Measurements from ENCODE around the gene PDAP1. TPM values are rescaled to one million over a fixed set of nuclear protein-coding genes. Genes with fewer than 3 reads are reported as not detected.

The PDAP1 gene
- polyA plus RNA-seq, 2 of the 4 experiments (the other 2 are of a cell fraction): 81.8 to 347 TPM

DNA sequence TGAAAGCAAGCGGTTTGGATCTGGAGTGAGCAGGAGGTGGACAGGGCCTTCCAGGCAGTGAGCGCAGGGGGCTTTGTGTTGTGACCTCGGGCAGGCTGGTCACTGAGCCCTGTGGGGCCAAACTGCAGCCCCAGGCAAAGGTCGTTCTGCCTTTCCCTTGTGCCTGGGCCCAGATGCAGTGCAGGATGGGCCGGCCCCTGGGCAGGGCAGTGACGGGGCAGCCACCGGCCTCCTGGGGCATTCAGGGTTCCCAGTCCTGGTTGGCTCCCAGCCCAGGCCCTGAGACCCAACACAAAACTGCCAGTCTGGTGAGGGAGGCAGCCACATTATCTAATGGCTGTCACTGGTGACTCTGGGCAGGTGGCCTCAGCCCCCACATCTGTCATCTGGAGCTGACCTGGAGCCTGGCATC, 26.7 kb downstream of the PDAP1 start:
- 85% methylated on average over 5 of the region's 7 CpGs for WGBS (ENCODE audit: missing lambda C conversion rate)
- FAIRE-seq (no peak), ATAC-seq (no peak), DNase-seq (ENCODE audit: low read depth in 1 of 2, low spot score in 1 of 2) (no peak)
- H3K4me2 ChIP-seq: no peak overlapping the region
- POLR2A ChIA-PET: no interaction called here
- CTCF ChIA-PET: interaction anchor here (0.6 kb wide), 1 partner anchor 345 kb away, joined by 3 read pairs; no protein-coding TSS in a partner anchor
- H3K4me1 ChIP-seq: peaks cover 42% of the 10 kb centered on the region
- TF ChIP-seq, protein P1, sequence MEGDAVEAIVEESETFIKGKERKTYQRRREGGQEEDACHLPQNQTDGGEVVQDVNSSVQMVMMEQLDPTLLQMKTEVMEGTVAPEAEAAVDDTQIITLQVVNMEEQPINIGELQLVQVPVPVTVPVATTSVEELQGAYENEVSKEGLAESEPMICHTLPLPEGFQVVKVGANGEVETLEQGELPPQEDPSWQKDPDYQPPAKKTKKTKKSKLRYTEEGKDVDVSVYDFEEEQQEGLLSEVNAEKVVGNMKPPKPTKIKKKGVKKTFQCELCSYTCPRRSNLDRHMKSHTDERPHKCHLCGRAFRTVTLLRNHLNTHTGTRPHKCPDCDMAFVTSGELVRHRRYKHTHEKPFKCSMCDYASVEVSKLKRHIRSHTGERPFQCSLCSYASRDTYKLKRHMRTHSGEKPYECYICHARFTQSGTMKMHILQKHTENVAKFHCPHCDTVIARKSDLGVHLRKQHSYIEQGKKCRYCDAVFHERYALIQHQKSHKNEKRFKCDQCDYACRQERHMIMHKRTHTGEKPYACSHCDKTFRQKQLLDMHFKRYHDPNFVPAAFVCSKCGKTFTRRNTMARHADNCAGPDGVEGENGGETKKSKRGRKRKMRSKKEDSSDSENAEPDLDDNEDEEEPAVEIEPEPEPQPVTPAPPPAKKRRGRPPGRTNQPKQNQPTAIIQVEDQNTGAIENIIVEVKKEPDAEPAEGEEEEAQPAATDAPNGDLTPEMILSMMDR (IDR thresholded peaks at IDR 0.05): no peak
- TF ChIP-seq MAZ (IDR thresholded peaks at IDR 0.05; ENCODE audit: borderline replicate concordance, low read depth, low read length) (no peak), GATA3 (IDR thresholded peaks at IDR 0.05; ENCODE audit: borderline replicate concordance) (no peak), ZC3H11A (IDR thresholded peaks at IDR 0.05) (no peak)
- H3K27ac ChIP-seq: peak overlapping the region in 1 of 2 experiments; percentile 3; a peak in 2 of 6 replicates
- H3K4me3 ChIP-seq: no peak overlapping the region
- H3K9me3 ChIP-seq: no peaks in the 10 kb centered on the region

DNA sequence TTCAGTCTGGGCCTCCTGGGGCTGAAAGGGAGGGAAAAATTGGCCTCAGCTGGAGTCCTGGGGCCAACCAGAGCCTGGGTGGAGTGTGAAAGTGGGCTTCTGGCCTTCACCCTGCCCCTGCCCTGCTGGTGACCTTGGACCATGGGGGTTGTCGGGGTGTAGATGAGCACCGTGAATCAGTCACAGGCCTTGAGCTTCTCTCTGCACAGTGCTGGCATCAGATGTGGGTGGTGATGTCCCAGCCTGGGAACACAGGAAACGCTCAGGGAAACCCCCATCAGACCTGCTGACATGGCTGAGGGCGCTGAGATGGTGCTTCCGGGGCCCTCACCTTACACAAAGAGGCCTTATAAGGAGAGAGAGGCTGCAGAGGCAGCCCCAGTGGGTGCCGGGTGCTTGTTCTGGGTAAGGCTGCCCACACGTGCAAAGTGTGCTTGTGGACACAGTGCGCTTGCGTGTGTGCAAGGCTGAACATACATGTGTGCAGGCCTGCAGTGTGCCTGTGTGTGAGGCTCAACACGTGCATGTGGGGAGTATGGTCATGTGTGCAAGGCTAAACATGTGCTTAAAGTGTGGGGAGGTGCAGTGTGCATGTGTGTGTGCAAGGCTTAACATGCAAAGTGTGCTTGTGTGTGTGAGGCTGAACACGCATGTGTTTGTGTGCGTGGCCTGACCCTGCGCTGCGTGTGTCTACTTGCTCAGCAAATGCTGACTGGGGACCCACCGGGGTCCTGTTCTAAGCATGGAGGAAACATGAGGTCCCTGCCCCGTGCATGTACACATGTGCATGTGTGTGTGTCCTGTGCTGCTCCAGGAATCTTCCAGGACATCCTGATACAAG, 27.4 kb downstream of the PDAP1 start:
- Histone ChIP-seq H3K27ac (peak overlapping the region; percentile 52 to 78; a peak in 4 of 6 replicates), H3K9me3 (no peaks in the 10 kb centered on the region), H3K4me1 (peaks cover 48% of the 10 kb centered on the region), H3K4me2 (peak overlapping the region; percentile 60), H3K4me3 (no peak overlapping the region)
- FAIRE-seq (no peak), ATAC-seq (peak; percentile 8; a peak in 4 of 6 replicates), DNase-seq (ENCODE audit: low read depth in 1 of 2, low spot score in 1 of 2) (no peak)
- ChIA-PET CTCF (no interaction called here), POLR2A (no interaction called here)
- TF ChIP-seq JUN (IDR thresholded peaks at IDR 0.05) (no peak), SMC3 (IDR thresholded peaks at IDR 0.05) (no peak), TFCP2L1 (CRISPR knock-in tag; IDR thresholded peaks at IDR 0.05) (no peak), HOXA7 (CRISPR knock-in tag; IDR thresholded peaks at IDR 0.05) (no peak), ZNF302 (CRISPR knock-in tag; IDR thresholded peaks at IDR 0.05) (no peak), CBX8 (IDR thresholded peaks at IDR 0.05) (no peak)
- TF ChIP-seq, protein P2, sequence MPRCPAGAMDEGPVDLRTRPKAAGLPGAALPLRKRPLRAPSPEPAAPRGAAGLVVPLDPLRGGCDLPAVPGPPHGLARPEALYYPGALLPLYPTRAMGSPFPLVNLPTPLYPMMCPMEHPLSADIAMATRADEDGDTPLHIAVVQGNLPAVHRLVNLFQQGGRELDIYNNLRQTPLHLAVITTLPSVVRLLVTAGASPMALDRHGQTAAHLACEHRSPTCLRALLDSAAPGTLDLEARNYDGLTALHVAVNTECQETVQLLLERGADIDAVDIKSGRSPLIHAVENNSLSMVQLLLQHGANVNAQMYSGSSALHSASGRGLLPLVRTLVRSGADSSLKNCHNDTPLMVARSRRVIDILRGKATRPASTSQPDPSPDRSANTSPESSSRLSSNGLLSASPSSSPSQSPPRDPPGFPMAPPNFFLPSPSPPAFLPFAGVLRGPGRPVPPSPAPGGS (IDR thresholded peaks at IDR 0.05): no peak
- 78% methylated on average over 16 of the region's 16 CpGs for WGBS (ENCODE audit: missing lambda C conversion rate)

DNA sequence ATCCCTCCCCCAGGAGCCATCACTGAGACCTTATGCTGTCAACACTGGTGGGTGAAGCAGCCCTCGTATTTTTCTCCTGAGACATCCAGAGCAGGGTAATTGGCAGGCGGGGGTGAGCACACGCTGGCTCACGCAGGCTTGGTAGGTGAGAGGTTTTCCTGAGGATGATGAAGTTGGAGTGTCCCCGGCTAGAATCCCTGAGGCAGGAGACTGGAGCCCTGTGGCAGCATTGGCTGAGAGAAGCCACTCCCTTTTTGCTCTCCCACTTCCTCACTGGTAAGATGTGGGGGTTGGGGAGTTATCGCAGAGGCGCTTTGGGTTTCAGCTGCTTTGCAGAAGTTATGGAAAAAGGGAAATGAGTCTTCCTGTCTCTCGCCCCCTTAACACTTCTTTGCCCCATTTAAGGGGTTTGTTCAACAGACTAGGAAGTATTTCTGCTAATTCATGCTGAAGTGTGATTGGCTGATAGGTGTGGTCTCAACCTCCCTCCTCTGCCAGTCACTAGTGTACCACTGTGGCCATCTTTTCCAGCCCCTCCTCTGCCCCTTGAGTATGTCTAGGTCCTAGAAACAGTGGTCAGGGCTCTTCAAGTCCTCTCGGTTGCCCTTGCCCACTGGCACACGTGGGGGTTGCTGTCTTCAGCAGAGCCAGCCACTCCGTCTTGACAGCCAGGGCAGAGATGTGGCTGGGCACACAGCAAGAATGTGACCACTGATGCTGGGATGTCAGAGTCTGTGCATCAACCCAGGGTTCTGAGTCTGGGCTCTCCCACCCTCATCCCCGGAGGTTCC, 28.2 kb downstream of the PDAP1 start:
- 65% methylated on average over 12 of the region's 12 CpGs for WGBS (ENCODE audit: missing lambda C conversion rate)
- ChIA-PET POLR2A (no interaction called here), CTCF (no interaction called here)
- Histone ChIP-seq H3K9me3 (no peaks in the 10 kb centered on the region), H3K4me3 (no peak overlapping the region), H3K4me2 (peak overlapping the region; percentile 60), H3K4me1 (peaks cover 54% of the 10 kb centered on the region), H3K27ac (peak overlapping the region; percentile 52 to 78; a peak in 5 of 6 replicates)
- ATAC-seq: peak; percentile 14 to 23; a peak in 3 of 6 replicates
- DNase-seq (ENCODE audit: low read depth in 1 of 2, low spot score in 1 of 2): no peak
- no peak for FAIRE-seq
- TF ChIP-seq PHF8 (IDR thresholded peaks at IDR 0.05; ENCODE audit: borderline replicate concordance, low read depth) (no peak), NFE2L2 (conservative IDR thresholded peaks at IDR 0.05; ENCODE audit: low read length) (no peak), ZSCAN20 (CRISPR knock-in tag; IDR thresholded peaks at IDR 0.05) (no peak), TFCP2L1 (CRISPR knock-in tag; IDR thresholded peaks at IDR 0.05) (no peak), HOXB13 (CRISPR knock-in tag; IDR thresholded peaks at IDR 0.05; ENCODE audit: low read depth) (no peak), ZFP36 (IDR thresholded peaks at IDR 0.05; ENCODE audit: borderline replicate concordance, partially characterized antibody) (no peak), ESRRA (IDR thresholded peaks at IDR 0.05; ENCODE audit: borderline replicate concordance, low read length) (no peak), FOSL2 (IDR thresholded peaks at IDR 0.05) (no peak), FOSL2 (CRISPR knock-in tag; IDR thresholded peaks at IDR 0.05) (no peak), MAFK (IDR thresholded peaks at IDR 0.05; ENCODE audit: partially characterized antibody) (no peak), HOXB5 (CRISPR knock-in tag; IDR thresholded peaks at IDR 0.05) (no peak), ZNF302 (CRISPR knock-in tag; IDR thresholded peaks at IDR 0.05) (no peak)
- TF ChIP-seq, protein P3, sequence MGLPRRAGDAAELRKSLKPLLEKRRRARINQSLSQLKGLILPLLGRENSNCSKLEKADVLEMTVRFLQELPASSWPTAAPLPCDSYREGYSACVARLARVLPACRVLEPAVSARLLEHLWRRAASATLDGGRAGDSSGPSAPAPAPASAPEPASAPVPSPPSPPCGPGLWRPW (IDR thresholded peaks at IDR 0.05): no peak
- TF ChIP-seq, protein P4, sequence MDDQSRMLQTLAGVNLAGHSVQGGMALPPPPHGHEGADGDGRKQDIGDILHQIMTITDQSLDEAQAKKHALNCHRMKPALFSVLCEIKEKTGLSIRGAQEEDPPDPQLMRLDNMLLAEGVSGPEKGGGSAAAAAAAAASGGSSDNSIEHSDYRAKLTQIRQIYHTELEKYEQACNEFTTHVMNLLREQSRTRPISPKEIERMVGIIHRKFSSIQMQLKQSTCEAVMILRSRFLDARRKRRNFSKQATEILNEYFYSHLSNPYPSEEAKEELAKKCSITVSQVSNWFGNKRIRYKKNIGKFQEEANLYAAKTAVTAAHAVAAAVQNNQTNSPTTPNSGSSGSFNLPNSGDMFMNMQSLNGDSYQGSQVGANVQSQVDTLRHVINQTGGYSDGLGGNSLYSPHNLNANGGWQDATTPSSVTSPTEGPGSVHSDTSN (IDR thresholded peaks at IDR 0.05): no peak
- TF ChIP-seq, protein P5, sequence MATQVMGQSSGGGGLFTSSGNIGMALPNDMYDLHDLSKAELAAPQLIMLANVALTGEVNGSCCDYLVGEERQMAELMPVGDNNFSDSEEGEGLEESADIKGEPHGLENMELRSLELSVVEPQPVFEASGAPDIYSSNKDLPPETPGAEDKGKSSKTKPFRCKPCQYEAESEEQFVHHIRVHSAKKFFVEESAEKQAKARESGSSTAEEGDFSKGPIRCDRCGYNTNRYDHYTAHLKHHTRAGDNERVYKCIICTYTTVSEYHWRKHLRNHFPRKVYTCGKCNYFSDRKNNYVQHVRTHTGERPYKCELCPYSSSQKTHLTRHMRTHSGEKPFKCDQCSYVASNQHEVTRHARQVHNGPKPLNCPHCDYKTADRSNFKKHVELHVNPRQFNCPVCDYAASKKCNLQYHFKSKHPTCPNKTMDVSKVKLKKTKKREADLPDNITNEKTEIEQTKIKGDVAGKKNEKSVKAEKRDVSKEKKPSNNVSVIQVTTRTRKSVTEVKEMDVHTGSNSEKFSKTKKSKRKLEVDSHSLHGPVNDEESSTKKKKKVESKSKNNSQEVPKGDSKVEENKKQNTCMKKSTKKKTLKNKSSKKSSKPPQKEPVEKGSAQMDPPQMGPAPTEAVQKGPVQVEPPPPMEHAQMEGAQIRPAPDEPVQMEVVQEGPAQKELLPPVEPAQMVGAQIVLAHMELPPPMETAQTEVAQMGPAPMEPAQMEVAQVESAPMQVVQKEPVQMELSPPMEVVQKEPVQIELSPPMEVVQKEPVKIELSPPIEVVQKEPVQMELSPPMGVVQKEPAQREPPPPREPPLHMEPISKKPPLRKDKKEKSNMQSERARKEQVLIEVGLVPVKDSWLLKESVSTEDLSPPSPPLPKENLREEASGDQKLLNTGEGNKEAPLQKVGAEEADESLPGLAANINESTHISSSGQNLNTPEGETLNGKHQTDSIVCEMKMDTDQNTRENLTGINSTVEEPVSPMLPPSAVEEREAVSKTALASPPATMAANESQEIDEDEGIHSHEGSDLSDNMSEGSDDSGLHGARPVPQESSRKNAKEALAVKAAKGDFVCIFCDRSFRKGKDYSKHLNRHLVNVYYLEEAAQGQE (IDR thresholded peaks at IDR 0.05): no peak
